NCI-H2196 (cell line): ENCODE measurements around the gene TNPO1.
A peak's percentile ranks its signal among the peaks of the same experiment; 100 is the strongest.
"Not testable (repeated sequence)": the region's sequence is repeated elsewhere in the genome, so short reads cannot be mapped to it uniquely, and the experiment has no call there.

Experiments used
- DNase-seq: peaks from one replicate; lab custom pipeline; 2025; ENCODE audit not compliant: unreplicated experiment; lab: John Stamatoyannopoulos, UW

The TNPO1 gene

DNA sequence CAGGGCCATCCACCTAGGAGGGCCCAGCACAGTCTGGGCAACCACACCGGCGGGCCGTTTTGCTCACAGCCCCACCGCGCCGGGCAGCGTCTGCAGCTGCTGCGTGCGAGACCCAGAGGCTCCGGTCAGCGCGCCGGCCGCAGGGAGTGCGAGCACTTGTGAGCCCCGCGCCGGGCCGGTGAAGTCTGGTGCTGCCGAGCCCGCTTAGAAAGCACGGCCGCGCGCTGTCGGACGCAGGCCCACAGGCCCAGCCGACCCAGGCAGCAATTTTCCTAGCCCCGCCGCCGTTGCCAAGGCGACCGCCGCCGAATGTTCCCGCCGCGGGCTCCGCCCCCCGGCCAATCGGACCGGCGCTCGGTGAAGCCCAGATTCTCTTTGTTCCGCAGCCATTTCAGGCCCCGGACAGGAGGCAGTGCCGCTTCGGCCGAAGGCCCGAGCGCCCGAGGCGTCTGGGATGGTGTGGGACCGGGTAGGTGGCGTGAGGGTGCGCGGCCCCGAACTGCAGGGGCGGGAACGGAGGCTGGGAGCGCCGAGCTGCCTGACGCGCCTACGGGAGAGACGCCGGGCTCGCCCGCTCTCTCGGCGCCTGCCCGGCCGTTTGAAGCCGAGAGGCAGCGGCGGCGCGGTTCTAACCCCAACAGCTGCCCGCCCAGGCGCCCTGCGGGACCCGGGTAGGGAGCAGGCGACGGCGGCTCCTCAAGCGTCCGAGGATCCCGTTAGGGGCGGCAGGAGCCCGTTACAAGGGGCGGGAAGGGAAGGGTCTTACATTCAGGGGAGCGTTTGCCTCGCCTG lies at the start of gene TNPO1:
TSS of gene TNPO1 (plus strand) at position 378 of the 792 bp plus-strand sequence. CDS start at position 455, 77 bp downstream.
- peak; percentile 73 for DNase-seq

GRCh38 chr5:72767289-72768010 lies 49.0 kb upstream of the TNPO1 start:
- peak; percentile 18 for DNase-seq

DNA sequence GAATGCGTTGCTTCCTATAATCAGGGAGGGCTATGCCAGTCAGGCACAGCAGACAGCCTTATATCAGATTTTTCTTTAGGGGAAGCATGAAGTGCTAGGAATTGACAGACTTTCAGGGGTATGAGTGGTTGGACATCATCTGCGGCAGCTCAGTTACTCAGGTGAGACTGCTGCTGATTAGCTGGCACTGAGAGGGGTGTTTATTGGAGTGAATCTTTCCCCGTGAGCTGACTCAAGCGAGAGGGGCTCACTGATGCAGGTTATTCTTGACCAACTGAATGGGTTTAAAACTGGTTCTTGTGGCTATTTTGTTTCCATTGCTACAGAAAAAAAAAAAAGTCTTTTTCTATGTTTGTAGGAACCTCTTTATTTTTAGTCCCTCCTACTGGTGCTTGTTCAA lies 46.2 kb upstream of the TNPO1 start:
- DNase-seq: no peak

DNA sequence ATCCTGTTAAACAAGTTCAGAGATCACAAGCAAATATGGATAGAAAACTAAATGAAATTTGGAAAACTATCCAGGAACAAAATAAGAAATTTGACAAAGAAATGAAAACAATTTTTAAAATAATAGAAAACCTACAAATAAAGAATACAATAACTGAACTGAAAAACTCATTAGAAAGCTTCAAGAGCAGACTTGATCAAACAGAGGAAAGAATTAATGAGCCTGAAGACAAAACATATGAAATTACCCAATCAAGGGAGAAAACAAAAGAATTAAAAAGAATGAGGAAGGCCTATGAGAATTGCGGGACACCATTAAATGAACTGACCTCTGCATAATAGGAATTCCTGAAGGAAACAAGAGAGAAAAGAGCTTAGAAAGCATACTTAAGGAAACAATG lies 39.8 kb upstream of the TNPO1 start:
- no peak for DNase-seq

- DNase-seq: no peak
Observed at GRCh38 chr5:72779520-72779919, 36.9 kb upstream of the TNPO1 start.

GRCh38 chr5:72783354-72783753 lies 33.1 kb upstream of the TNPO1 start:
- no peak for DNase-seq

GRCh38 chr5:72784129-72784528 lies 32.3 kb upstream of the TNPO1 start:
- DNase-seq: no peak

DNA sequence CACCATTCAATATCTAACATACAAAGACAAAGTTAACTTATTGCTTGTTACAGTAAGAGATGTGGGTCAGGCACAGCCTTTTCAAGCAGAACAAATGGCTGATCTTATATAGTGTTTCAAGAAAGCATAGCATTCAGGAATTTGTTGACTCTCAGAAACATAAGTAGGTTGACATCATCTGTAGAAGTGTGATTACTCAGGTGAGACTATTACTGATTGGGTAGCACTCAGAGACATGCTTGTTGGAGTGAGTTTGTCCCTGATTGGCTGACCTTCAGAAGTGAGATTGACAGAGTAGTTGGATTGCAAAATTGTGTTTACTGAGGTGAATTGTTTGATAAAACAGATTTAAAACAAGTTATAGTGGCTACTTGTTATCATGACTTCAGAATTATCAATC lies 30.7 kb upstream of the TNPO1 start:
- DNase-seq: no peak

DNA sequence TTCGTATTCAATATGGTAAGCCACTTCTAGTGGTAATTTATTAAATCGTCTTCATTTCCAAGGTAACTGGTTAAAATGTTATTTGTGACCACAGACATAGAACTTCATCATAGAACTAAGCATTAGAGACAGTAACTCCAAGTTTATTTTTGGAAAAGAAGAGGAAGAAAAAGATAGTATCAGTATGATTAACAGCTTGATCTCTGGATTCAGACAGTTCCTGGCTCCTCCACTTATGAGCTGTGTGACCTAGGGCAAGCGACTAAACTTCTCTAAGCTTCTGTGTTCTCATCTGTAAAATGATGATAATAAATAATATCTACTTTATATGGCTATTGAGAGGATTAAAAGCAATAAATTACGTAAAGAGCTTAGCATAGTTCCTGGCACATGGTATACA lies 29.8 kb upstream of the TNPO1 start:
- DNase-seq: no peak

- no peak for DNase-seq
Observed at GRCh38 chr5:72788866-72789505, 27.5 kb upstream of the TNPO1 start.

DNA sequence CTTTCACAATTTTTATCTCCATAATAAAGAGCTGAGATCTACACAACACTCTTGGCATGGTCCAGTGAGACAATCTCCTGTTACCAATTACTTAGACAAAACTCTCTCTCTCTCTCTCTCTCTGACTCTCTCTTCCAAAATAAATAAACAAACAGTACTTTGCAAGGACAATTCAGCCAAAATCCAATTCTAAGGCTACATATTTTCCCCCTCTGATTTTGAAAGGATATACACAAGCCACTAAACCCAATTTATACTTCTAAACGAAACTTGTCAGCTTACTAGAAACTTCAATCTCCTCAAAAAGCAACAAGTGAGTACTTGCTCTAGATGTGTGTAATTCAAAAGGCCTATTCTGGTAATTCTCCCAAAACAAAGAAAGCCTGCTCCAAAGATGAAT lies 26.3 kb upstream of the TNPO1 start:
- DNase-seq: no peak

- not testable (repeated sequence) for DNase-seq
Observed at GRCh38 chr5:72792662-72793061, 23.8 kb upstream of the TNPO1 start.

DNA sequence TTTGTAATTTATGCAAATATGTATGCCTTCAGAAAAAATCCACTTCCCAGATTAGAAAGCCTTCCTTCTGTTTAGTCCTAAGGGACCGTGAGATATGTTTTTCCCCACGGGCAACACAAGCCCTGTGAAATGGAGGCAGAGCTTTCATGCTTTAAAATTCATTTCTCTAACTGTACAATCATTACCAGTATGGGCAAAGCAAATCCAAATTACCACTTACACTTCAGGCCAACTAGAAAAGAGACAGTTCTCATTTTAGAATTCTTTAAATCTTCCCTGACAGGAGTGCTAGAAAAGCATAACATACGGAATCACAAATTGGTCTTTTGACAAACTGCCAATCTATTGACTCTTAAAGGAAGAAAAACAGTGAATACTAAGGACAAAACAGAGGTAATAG lies 20.5 kb upstream of the TNPO1 start:
- no peak for DNase-seq

DNA sequence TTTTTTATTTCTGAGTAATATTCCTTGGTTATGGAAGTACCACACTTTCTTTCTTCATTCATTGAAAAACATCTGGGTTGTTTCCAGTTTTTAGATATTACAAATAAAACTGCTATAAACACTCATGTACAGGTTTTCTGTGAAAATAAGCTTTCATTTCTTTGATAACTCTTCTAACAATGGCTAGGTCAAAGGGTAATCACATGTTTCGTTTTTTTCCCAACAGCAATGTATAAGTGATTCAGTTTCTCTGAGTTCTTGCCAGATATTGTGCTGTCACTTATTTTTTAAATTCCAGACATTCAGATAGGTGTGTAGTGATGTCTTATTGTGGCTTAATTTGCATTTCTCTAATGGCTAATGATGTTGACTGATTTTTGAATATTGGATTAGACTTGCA lies 16.7 kb upstream of the TNPO1 start:
- DNase-seq: no peak

DNA sequence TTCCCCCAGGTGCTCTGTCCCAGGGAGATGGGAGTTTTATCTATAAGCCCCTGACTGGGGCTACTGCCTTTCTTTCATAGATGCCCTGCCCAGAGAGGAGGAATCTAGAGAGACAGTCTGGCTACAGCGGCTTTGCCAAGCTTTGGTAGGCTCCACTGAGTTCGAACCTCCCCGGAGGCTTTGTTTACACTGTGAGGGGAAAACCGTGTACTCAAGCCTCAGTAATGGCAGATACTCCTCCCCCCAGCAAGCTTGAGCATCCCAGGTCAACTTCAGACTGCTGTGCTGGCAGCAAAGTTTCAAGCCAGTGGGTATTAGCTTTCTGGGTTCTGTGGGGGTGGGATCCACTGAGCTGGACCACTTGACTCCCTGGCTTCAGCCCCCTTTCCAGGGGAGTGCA lies 7.8 kb upstream of the TNPO1 start:
- DNase-seq: not testable (repeated sequence)

- DNase-seq: no peak
Observed at GRCh38 chr5:72811849-72812248, 4.6 kb upstream of the TNPO1 start.

- no peak for DNase-seq
Observed at GRCh38 chr5:72812488-72812887, 4.0 kb upstream of the TNPO1 start.

GRCh38 chr5:72814104-72814503 lies 2.4 kb upstream of the TNPO1 start:
- DNase-seq: no peak

DNA sequence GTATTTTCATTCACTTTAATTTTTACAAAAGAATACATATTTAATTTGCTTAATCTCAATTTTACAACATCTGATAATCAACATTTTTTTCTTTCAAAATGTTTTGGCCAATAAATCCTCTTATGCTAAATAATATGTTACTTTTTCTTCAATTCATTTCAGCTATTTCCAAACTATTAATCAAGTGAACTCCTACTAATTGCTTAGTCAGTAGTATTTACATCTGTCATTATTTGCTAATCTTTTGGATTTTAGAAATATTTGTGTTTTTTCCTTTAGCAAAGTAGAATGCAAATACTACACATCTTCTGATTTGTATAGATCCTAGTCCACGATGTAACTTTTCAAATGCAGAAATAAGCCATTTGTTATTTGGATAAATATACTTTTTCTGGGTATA lies 1.6 kb upstream of the TNPO1 start:
- DNase-seq: no peak

DNA sequence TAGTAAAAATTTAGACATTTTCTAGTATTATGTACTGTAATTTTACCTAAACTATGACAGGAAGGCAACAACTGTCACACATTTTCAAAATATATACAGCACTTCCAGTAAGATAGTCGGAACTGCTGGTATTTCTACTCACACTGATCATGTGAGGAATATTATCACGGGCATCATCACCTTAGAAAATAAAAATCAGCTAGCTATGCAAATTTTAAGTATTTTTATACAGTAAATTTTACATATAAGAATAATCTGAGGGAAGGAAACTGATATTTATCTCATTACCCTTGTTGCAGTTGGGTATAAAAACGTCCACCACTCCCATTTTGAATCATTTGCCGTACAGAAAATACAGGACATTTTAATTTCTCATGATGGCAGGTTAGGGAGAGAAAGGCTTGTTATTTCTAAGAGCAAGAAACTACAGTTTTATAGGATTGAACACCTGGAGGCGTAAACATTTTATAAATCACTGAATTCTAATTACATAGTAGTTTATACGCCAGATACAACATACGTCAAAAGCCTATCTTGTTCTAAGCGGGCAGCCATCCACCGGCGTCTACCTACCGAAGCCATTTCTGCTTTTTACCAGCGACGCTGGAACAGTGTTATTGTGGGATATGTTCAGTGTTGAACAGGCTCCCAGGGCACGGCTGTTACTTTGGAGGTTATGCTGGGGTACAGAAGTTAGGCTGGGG lies 729 bp upstream of the TNPO1 start:
- DNase-seq: peak; percentile 19

- DNase-seq: no peak
Observed at GRCh38 chr5:72817076-72817481, 618 bp downstream of the TNPO1 start.
